Measurements from ENCODE around the gene TBPL2. TPM values are rescaled to one million over a fixed set of nuclear protein-coding genes. Genes with fewer than 3 reads are reported as not detected.
"Not testable (repeated sequence)": the region's sequence is repeated elsewhere in the genome, so short reads cannot be mapped to it uniquely, and the experiment has no call there.

The TBPL2 gene
- total RNA-seq, 1 donor from 2014 or later, result not detected

DNA sequence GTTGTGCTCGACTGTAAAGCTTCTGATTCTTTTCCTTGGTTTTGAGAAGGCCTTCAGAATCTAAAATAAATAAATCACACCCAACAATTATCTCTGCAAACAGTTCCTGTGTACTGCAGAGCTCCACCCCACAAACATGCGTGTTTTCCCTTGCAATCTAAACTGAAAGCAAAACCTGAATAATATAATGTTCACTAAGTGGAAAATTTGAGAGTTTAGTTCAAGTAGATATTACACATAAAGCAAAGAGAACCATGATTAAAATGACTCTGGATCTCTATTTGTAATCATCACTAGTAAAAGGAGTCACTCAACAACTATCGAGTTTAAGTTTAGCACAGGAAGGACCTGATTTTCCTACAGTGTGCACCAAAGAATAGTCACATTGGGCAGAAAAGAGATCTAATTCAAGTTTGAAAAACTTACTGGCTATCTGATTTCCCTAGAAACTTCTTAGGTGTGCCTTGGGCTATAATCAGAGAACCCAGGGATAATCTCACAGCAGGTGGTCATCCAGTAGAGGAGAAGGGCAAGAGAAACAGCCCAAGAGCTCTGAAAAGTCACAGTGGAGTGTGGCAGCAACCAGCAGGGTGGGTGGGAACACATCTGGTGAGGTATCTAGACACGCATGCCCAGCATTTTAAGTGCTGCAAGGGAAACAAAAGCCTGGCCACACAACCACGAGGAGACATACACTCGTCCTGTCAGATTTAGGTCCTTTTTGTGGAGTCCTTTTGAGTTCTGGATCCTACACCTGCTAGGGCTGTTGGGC is 54.2 kb downstream of the TBPL2 start:
- ATAC-seq (no peak), DNase-seq (no peak)
- no peak overlapping the region for H3K4me3 ChIP-seq
- H3K27me3 ChIP-seq, result no peaks in the 10 kb centered on the region
- H3K9me3 ChIP-seq, result no peaks in the 10 kb centered on the region
- intact Hi-C loops (cut with DNase I), result no loop called here
- H3K4me1 ChIP-seq, result no peaks in the 10 kb centered on the region
- TF ChIP-seq, protein P1, sequence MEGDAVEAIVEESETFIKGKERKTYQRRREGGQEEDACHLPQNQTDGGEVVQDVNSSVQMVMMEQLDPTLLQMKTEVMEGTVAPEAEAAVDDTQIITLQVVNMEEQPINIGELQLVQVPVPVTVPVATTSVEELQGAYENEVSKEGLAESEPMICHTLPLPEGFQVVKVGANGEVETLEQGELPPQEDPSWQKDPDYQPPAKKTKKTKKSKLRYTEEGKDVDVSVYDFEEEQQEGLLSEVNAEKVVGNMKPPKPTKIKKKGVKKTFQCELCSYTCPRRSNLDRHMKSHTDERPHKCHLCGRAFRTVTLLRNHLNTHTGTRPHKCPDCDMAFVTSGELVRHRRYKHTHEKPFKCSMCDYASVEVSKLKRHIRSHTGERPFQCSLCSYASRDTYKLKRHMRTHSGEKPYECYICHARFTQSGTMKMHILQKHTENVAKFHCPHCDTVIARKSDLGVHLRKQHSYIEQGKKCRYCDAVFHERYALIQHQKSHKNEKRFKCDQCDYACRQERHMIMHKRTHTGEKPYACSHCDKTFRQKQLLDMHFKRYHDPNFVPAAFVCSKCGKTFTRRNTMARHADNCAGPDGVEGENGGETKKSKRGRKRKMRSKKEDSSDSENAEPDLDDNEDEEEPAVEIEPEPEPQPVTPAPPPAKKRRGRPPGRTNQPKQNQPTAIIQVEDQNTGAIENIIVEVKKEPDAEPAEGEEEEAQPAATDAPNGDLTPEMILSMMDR (IDR thresholded peaks at IDR 0.05), result no peak
- peaks cover 70% of the 10 kb centered on the region for H3K36me3 ChIP-seq
- peak overlapping the region; percentile 3 for H3K27ac ChIP-seq

DNA sequence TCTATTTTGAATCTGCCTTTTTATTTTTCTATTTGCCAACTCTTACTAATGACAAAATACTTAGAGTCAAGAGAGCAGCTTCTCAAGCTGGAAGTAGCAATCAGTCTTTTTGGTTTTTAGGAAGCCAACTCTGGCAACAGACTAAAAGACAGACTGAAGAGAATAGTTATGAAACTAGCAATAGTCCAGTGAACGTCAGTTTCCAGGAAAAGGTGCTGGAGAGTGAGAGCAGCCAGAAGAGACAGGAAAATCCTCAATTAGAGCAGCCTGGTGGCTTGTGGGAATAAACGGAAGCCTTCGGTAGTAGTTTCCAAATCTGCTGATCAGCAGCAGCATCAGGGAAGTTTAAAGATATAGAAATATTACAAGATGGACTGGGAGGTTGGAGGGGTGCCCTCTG is 55.9 kb downstream of the TBPL2 start:
- intact Hi-C loops (cut with DNase I), result no loop called here
- DNase-seq (no peak), ATAC-seq (no peak)
- Histone ChIP-seq H3K27ac (no peak overlapping the region), H3K4me3 (no peak overlapping the region), H3K36me3 (peaks cover 76% of the 10 kb centered on the region), H3K9me3 (no peaks in the 10 kb centered on the region), H3K27me3 (no peaks in the 10 kb centered on the region), H3K4me1 (no peaks in the 10 kb centered on the region)
- TF ChIP-seq, protein P1 (IDR thresholded peaks at IDR 0.05), result no peak

DNA sequence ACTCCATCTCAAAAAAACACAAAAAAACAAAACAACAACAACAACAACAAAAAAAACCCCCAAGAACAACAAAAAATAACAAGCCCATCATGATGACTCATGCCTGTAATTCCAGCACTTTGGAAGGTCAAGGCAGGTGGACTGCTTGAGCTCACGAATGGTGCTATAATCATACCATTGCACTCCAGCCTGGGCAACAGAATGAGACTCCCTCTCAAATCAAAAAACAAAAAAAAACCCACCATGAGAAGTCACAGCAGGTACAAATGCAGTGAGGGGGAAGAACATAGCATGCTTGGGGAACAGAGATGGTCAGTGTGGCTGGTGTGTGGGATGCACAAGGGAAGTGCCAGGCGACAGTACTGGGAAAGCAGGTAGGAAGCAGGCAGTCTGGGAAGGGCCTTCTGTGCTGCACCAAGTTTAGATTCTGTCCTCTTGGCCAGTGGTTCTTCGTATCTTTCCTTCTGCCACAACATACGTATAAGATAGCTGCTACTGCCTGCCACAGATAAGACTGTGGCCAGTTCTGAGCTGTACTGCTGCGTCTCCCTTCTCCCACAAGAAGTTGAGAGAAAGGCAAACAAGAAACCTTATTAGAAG is 56.8 kb downstream of the TBPL2 start:
- Histone ChIP-seq H3K4me3 (no peak overlapping the region), H3K27me3 (no peaks in the 10 kb centered on the region), H3K36me3 (peaks cover 77% of the 10 kb centered on the region), H3K4me1 (no peaks in the 10 kb centered on the region), H3K9me3 (no peaks in the 10 kb centered on the region), H3K27ac (no peak overlapping the region)
- no peak for ATAC-seq
- TF ChIP-seq, protein P1 (IDR thresholded peaks at IDR 0.05), result no peak
- intact Hi-C loops (cut with DNase I), result no loop called here
- no peak for DNase-seq

DNA sequence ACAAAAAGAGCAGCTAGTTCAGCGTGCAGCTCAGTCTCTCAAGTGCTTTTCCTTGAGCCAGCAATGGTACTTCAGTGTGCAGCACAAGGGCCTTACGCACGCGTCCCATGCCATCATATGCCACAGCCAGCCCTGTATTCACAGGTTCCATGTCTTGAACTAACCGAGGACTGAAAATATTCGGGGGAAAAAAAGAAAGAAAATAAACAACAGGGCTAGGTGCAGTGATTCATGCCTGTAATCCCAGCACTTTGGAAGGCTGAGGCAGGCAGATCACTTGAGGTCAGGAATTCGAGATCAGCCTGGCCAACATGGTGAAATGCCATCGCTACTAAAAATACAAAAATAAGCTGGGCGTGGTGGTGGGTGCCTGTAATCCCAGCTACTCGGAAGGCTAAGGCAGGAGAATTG is 57.4 kb downstream of the TBPL2 start:
- DNase-seq; H3K27ac ChIP-seq; H3K4me1 ChIP-seq; H3K4me3 ChIP-seq; H3K27me3 ChIP-seq; intact Hi-C loops (cut with DNase I); H3K9me3 ChIP-seq: not testable (repeated sequence)
- H3K36me3 ChIP-seq, result peaks cover 81% of the 10 kb centered on the region
- ATAC-seq, result peak; percentile 72

DNA sequence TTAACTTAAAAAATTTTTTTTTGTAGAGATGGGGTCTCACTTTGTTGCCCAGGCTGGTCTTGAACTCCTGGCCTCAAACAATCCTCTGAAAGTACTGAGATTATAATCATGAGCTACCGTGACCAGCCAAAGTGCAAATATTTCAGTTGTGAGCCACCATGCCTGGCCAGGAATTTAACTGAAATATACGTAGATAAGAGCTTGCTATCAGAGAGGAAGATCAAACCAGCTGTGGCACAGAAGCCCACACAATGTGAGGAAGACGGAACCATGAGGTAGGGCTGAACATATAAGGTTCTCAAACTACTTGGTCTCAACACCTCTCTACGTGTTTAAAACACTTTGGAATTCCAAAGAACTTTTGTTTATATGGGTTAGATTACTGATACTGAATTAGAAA is 57.9 kb downstream of the TBPL2 start:
- Histone ChIP-seq H3K27me3 (no peaks in the 10 kb centered on the region), H3K4me1 (no peaks in the 10 kb centered on the region), H3K27ac (no peak overlapping the region), H3K9me3 (no peaks in the 10 kb centered on the region), H3K4me3 (no peak overlapping the region), H3K36me3 (peaks cover 80% of the 10 kb centered on the region)
- TF ChIP-seq, protein P1 (IDR thresholded peaks at IDR 0.05), result no peak
- intact Hi-C loops (cut with DNase I), result no loop called here
- ATAC-seq (no peak), DNase-seq (no peak)

DNA sequence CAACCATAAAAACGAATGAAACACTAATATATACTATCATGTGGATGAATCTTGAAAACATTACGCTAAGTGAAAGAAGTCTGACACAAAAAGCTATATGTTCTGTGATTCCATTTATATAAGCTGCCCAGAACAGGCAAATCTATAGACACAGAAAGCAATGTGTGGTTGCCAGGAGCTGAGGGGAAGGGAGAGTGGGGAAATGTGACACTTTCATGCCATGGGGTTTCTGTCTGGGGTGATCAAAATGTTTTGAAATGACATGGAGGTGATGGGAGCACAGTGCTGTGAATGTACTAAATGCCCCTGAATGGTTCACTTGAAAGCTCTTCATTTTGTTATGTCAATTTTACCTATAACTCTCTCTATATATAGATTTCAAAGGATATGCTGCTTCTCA is 58.9 kb downstream of the TBPL2 start:
- ATAC-seq, result no peak
- H3K27me3 ChIP-seq, result no peaks in the 10 kb centered on the region
- H3K9me3 ChIP-seq, result no peaks in the 10 kb centered on the region
- no peaks in the 10 kb centered on the region for H3K4me1 ChIP-seq
- no peak for DNase-seq
- H3K4me3 ChIP-seq, result no peak overlapping the region
- no peak overlapping the region for H3K27ac ChIP-seq
- TF ChIP-seq, protein P1 (IDR thresholded peaks at IDR 0.05), result no peak
- peaks cover 85% of the 10 kb centered on the region for H3K36me3 ChIP-seq
- intact Hi-C loops (cut with DNase I), result no loop called here
